ENCODE results near the gene MXD3.

GRCh38 chr5:177357146-177357458, 45.4 kb upstream of the MXD3 start:
- TF ChIP-seq POLR2A (IDR thresholded peaks at IDR 0.05; ENCODE audit: low read length), result no peak
- no peak for TF ChIP-seq GATA1 (IDR thresholded peaks at IDR 0.05; ENCODE audit: low read depth, low read length)
